ENCODE data around the gene PKN1. TPM values are rescaled to one million over a fixed set of nuclear protein-coding genes. Genes with fewer than 3 reads are reported as not detected.
"Not testable (repeated sequence)": the region's sequence is repeated elsewhere in the genome, so short reads cannot be mapped to it uniquely, and the experiment has no call there.

PKN1 gene
- total RNA-seq, result 118 TPM

DNA sequence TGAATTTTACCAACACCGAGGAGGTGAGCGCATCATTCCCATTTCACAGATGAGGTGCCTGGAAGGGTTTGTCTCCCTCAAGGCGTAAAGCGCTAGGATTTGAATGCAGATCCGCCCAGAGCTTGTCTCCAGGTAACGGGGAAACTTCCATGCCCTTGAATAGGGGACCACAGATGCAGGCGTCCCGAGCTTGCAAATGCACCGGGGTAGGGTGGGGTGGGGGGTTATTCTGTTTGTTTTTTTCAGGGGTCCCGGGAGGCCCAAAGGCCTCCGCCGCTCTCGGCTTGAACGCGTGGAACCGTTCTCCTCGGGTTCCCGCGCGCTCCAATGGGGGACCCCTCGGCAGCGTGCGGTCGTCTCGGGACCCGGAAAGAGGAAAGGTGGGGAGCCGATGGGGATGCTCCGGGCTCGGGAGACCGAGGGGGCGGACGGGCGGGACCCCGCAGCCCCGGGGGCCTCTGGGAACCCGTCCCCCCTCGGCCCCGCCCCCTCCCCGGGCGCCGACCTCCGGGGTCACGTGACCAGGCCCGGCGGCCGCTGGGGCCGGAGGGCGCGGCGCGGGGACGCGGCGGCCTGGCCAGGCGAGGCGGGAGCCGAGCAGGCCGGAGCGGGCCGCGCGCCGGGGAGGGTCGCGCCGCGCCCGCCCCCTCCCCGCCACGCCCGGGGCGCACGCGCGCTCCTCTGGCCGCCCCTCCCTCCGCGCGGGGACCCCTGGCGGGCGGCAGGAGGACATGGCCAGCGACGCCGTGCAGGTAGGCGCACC is at the start of gene PKN1:
Gene PKN1, plus strand, starts transcription at position 516 of the 763 bp plus-strand sequence. Its CDS starts 216 bp downstream, at position 732.
- Histone ChIP-seq H3K27me3 (ENCODE audit: insufficient read depth, low read length) (no peaks in the 10 kb centered on the region), H3K4me3 (ENCODE audit: low read length) (peak within 1 kb of the TSS; percentile 66), H3K9me3 (ENCODE audit: low read depth, low read length) (no peaks in the 10 kb centered on the region), H3K4me1 (ENCODE audit: insufficient read depth, low read length) (peaks cover 49% of the 10 kb centered on the region)

- Histone ChIP-seq H3K4me3 (ENCODE audit: low read length) (peak overlapping the region; percentile 91), H3K27me3 (ENCODE audit: insufficient read depth, low read length) (no peaks in the 10 kb centered on the region), H3K9me3 (ENCODE audit: low read depth, low read length) (no peaks in the 10 kb centered on the region), H3K4me1 (ENCODE audit: insufficient read depth, low read length) (peaks cover 73% of the 10 kb centered on the region)
Measured at GRCh38 chr19:14383661-14384555, 49.2 kb upstream of the PKN1 start.

DNA sequence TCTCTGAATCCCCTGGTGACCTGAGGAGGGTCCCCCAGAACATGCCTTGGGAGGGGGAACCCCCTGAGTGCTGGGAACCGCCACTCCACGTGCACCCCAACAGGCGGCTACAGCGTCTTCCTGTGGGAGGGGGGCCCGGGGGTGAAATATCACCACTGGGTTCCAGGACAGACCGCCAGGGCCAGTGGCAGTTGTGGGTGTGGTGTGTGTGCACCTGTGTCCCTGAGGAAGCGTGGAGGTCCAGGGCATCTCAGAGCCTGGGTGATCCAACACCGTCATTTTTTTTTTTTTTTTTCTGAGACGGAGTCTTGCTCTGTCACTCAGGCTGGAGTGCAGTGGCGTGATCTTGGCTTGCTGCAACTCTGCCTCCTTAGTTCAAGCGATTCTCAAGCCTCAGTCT is 47.6 kb upstream of the PKN1 start:
- Histone ChIP-seq H3K27me3 (ENCODE audit: insufficient read depth, low read length) (no peaks in the 10 kb centered on the region), H3K4me1 (ENCODE audit: insufficient read depth, low read length) (peaks cover 57% of the 10 kb centered on the region), H3K9me3 (ENCODE audit: low read depth, low read length) (no peaks in the 10 kb centered on the region), H3K4me3 (ENCODE audit: low read length) (peak overlapping the region; percentile 91)

GRCh38 chr19:14390548-14390947 is 42.6 kb upstream of the PKN1 start:
- Histone ChIP-seq H3K4me1 (ENCODE audit: insufficient read depth, low read length) (peaks cover 31% of the 10 kb centered on the region), H3K4me3 (ENCODE audit: low read length) (no peak overlapping the region), H3K9me3 (ENCODE audit: low read depth, low read length) (no peaks in the 10 kb centered on the region)

GRCh38 chr19:14391156-14391821 is 41.8 kb upstream of the PKN1 start:
- H3K27me3 ChIP-seq (ENCODE audit: insufficient read depth, low read length), result no peaks in the 10 kb centered on the region
- H3K4me1 ChIP-seq (ENCODE audit: insufficient read depth, low read length), result peaks cover 24% of the 10 kb centered on the region
- H3K4me3 ChIP-seq (ENCODE audit: low read length), result no peak overlapping the region
- no peaks in the 10 kb centered on the region for H3K9me3 ChIP-seq (ENCODE audit: low read depth, low read length)

More at GRCh38 chr19:14390548-14390947, 42.6 kb upstream of the PKN1 start:
- H3K27me3 ChIP-seq (ENCODE audit: insufficient read depth, low read length), result no peaks in the 10 kb centered on the region

DNA sequence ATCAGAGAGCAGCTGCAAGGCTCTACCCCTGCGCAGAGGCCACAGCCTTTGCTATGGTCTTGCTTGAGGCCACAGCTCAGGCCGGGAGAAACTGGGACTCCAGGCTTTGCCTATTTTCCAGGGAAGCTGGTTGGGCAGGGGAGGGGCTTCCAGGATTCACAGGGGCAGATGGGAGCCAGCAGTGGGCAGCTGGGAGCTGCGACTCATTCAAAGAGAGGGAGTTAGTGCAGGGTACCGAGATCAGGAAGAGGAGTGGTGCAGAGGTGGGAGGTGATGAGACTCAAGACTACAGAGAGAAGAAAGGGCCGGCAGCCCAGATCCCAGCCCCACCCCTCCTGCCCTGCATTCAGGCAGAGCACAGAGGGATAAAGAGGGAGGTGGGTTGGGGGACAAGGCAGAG is 39.8 kb upstream of the PKN1 start:
- Histone ChIP-seq H3K27me3 (ENCODE audit: insufficient read depth, low read length) (no peaks in the 10 kb centered on the region), H3K9me3 (ENCODE audit: low read depth, low read length) (no peaks in the 10 kb centered on the region), H3K4me3 (ENCODE audit: low read length) (no peak overlapping the region), H3K4me1 (ENCODE audit: insufficient read depth, low read length) (peaks cover 6% of the 10 kb centered on the region)

DNA sequence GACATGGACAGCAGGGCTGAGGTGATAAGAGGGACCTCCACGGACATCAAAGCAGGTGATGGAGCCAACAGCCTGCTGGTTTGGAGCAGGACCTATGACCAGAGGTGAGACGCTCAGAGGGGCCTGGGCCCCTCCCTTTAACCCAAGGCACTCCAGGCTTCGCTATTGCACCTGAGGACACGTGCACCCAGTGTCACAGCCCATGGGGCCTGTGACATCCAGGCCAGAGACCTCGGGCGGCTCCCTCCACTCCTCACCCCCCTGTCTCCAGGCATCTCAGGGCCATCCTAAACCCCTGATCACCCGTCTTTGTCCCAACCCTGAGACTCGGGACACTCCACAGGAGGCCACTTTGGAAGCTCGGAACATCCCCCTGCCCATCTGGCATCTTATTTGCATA is 38.9 kb upstream of the PKN1 start:
- Histone ChIP-seq H3K27me3 (ENCODE audit: insufficient read depth, low read length) (no peaks in the 10 kb centered on the region), H3K4me3 (ENCODE audit: low read length) (no peak overlapping the region), H3K4me1 (ENCODE audit: insufficient read depth, low read length) (no peaks in the 10 kb centered on the region), H3K9me3 (ENCODE audit: low read depth, low read length) (no peaks in the 10 kb centered on the region)

DNA sequence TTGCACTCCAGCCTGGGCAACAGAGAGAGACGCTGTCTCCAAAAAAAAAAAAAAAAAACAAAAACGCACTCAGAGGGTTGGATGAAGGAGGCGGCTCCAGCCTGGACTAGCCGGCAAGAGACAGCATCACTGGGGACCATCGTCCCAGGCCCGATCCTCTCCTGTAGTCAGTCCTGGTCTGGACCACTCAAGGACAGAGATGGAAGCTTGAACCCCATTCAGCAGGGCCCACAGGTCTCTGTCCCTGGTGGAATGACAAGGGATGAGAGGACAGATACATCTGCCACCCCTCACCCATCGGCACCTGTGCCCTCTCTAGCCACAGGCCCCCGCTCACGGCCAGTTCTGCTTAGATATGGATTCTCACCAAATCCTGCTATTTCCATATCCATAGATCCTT is 37.8 kb upstream of the PKN1 start:
- no peak overlapping the region for H3K4me3 ChIP-seq (ENCODE audit: low read length)
- no peaks in the 10 kb centered on the region for H3K9me3 ChIP-seq (ENCODE audit: low read depth, low read length)
- H3K4me1 ChIP-seq (ENCODE audit: insufficient read depth, low read length), result no peaks in the 10 kb centered on the region
- no peaks in the 10 kb centered on the region for H3K27me3 ChIP-seq (ENCODE audit: insufficient read depth, low read length)

GRCh38 chr19:14395710-14396336 is 37.3 kb upstream of the PKN1 start:
- Histone ChIP-seq H3K4me1 (ENCODE audit: insufficient read depth, low read length) (no peaks in the 10 kb centered on the region), H3K27me3 (ENCODE audit: insufficient read depth, low read length) (no peaks in the 10 kb centered on the region), H3K9me3 (ENCODE audit: low read depth, low read length) (no peaks in the 10 kb centered on the region), H3K4me3 (ENCODE audit: low read length) (no peak overlapping the region)

- not testable (repeated sequence) for H3K4me3 ChIP-seq (ENCODE audit: low read length)
Measured at GRCh38 chr19:14396730-14397129, 36.4 kb upstream of the PKN1 start.

DNA sequence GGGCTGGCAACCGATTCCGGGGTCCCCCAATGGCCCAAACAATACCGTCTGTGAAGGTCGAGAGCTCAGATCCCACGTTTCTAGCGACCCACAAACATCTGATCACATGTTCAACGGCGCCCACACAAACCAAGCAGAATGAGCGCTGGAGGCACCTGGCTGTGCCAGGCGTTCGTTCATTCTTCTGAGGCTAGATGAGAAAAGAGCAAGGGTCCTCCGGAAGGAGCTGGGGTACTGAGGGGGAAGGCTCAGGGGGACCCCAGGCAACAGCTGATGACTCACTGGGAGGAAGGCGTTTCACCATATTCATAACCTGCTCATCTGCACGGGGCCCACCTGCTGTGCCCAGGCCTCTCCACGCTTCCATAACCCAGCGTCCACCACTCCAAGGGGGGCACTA is 35.9 kb upstream of the PKN1 start:
- not testable (repeated sequence) for H3K4me3 ChIP-seq (ENCODE audit: low read length); H3K27me3 ChIP-seq (ENCODE audit: insufficient read depth, low read length)

More at GRCh38 chr19:14396730-14397129, 36.4 kb upstream of the PKN1 start:
- H3K9me3 ChIP-seq (ENCODE audit: low read depth, low read length); H3K27me3 ChIP-seq (ENCODE audit: insufficient read depth, low read length); H3K4me1 ChIP-seq (ENCODE audit: insufficient read depth, low read length): not testable (repeated sequence)

DNA sequence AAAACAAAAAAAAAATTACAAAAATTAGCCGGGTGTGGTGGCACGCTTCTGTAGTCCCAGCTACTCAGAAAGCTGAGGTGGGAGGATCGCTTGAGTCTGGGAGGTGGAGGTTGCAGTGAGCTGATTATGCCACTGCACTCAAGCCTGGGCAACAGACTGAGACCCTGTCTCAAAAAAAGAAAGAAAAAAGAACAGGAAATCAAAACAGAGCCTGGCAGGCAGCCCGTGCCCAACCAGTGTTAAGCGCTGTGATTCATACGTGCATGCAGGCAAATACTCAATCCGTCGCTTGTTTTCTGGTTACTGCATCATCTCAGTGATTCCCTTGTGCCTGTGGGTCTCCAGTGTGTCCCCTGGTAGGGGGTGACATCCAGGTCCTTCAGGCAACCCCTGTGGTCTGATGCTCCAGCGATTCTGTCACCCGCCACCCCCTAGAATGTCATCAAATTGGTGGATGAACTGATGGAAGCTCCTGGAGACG is 32.1 kb upstream of the PKN1 start:
- H3K4me1 ChIP-seq (ENCODE audit: insufficient read depth, low read length), result peaks cover 26% of the 10 kb centered on the region
- no peak overlapping the region for H3K4me3 ChIP-seq (ENCODE audit: low read length)
- H3K27me3 ChIP-seq (ENCODE audit: insufficient read depth, low read length), result no peaks in the 10 kb centered on the region
- H3K9me3 ChIP-seq (ENCODE audit: low read depth, low read length), result no peaks in the 10 kb centered on the region

More for the DNA sequence above, 35.9 kb upstream of the PKN1 start:
- not testable (repeated sequence) for H3K9me3 ChIP-seq (ENCODE audit: low read depth, low read length)
- H3K4me1 ChIP-seq (ENCODE audit: insufficient read depth, low read length), result peaks cover 13% of the 10 kb centered on the region

DNA sequence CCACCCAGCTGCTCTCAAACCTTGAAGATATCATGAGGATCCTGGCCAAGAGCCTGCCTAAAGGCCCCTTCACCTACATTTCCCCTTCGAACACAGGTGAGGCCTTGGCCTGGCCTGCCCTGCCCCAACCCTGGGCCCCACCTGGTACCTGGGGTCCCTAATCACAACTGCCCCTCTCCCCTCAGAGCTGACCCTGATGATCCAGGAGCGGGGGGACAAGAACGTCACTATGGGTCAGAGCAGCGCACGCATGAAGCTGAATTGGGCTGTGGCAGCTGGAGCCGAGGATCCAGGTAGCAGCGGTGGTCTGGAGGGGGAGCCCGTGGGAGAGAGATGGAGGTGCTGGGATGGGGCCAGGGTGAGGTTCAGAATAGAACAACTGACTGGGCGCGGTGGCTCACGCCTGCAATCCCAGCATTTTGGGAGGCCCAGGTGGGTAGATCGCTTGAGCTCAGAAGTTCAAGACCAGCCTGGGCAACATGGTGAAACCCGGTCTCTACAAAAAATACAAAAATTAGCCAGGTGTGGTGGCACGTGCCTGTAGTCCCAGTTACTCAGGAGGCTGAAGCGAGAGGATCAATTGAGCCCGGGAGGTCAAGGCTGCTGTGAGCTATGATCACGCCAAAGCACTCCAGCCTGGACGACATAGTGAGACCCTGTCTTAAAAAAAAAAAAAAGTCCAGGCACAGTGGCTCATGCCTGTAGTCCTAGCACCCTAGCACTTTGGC is 31.5 kb upstream of the PKN1 start:
- Histone ChIP-seq H3K4me3 (ENCODE audit: low read length) (no peak overlapping the region), H3K4me1 (ENCODE audit: insufficient read depth, low read length) (peaks cover 31% of the 10 kb centered on the region), H3K27me3 (ENCODE audit: insufficient read depth, low read length) (no peaks in the 10 kb centered on the region), H3K9me3 (ENCODE audit: low read depth, low read length) (no peaks in the 10 kb centered on the region)

Data from mononuclear cell (primary cell).